Activated naive CD4-positive, alpha-beta T cell treated with anti-CD3 and anti-CD28 coated beads, Interleukin-2, amount 50 U/mL, for 72 hours (primary cell): ENCODE measurements around the gene INPP5A. TPM values are rescaled to one million over a fixed set of nuclear protein-coding genes. Genes with fewer than 3 reads are reported as not detected.

Source experiments
- ATAC-seq, 2 donors: fragments of 150-1000 bp; cut with Tn5 transposase; 2 replicates each; pipeline ENCODE4 v1.10.0; 2021; ENCODE audit warnings: mild to moderate bottlenecking in 2 of 2, moderate library complexity in 2 of 2
- DNase-seq, 2 donors: peaks; one replicate each; pipeline ENCODE4 v3.0.0; 2021 to 2022; ENCODE audit warnings: low spot score in 2 of 2
- H3K27ac Mint-ChIP-seq, 2 donors: one replicate each; pipeline ENCODE4 v1.8.0; 2022; ENCODE audit warnings: mild to moderate bottlenecking in 2 of 2, mixed read lengths in 2 of 2
- H3K36me3 Mint-ChIP-seq, 2 donors: one replicate each; pipeline ENCODE4 v1.8.0; 2022; ENCODE audit warnings: mixed read lengths in 2 of 2
- H3K9me3 Mint-ChIP-seq, 2 donors: one replicate each; pipeline ENCODE4 v1.8.0; 2022; ENCODE audit warnings: mixed read lengths in 2 of 2
- total RNA-seq, 2 donors: library from RNA; stranded (reverse); gene quantifications; one replicate each; pipeline ENCODE4 v1.2.3, GENCODE V29; 2022

Gene INPP5A
- total RNA-seq, 2 donors from 2014 or later = 10.5 to 14.0 TPM

- H3K9me3 Mint-ChIP-seq = no peaks in the 10 kb centered on the region
- DNase-seq (peak in 1 of 2 donors; percentile 30), ATAC-seq (no peak)
- no peak overlapping the region for H3K27ac Mint-ChIP-seq
- H3K36me3 Mint-ChIP-seq = no peaks in the 10 kb centered on the region
Measured at GRCh38 chr10:132524443-132525285, 12.9 kb upstream of the INPP5A start.

- DNase-seq (no peak), ATAC-seq (no peak)
- Mint-ChIP-seq H3K27ac (no peak overlapping the region), H3K36me3 (peaks cover 4 to 10% of the 10 kb centered on the region in 2 donors), H3K9me3 (peaks cover 3 to 4% of the 10 kb centered on the region in 2 donors)
Measured at GRCh38 chr10:132526676-132527075, 10.9 kb upstream of the INPP5A start.

DNA sequence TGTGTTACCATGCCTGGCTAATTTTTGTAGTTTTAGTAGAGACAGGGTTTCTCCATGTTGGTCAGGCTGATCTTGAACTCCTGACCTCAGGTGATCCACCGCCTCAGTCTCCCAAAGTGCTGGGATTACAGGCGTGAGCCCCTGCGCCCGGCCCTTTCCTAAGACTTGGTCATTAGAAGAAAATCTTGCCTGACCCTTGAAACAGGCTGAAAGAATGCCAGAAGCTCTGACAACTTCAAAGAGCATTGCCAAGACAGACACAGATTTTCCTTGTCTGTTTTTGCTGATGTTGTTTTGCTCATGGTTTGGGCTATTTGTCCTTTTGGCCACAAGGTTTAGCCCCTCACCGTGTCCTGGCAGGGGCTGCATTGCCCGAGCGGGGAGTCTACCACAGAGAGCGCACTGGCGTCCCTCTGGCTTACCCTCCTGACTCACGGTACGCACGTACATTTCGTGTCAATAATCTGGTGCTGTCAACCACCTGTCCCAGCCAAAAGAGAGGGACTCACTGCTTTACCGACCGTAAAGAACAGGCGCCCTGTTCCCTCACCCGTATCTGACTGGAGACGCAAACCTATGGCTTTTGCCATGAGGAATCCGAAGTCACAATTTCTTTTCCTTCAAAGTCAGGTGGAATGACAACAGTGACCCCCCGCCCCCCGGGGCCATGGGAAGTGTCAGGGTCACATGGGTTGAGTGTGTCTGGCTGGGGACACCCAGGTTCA is 10.1 kb upstream of the INPP5A start:
- H3K36me3 Mint-ChIP-seq = peaks cover 9 to 13% of the 10 kb centered on the region in 2 donors
- no peak overlapping the region for H3K27ac Mint-ChIP-seq
- no peak for DNase-seq
- peaks cover 4 to 6% of the 10 kb centered on the region in 2 donors for H3K9me3 Mint-ChIP-seq
- no peak for ATAC-seq

DNA sequence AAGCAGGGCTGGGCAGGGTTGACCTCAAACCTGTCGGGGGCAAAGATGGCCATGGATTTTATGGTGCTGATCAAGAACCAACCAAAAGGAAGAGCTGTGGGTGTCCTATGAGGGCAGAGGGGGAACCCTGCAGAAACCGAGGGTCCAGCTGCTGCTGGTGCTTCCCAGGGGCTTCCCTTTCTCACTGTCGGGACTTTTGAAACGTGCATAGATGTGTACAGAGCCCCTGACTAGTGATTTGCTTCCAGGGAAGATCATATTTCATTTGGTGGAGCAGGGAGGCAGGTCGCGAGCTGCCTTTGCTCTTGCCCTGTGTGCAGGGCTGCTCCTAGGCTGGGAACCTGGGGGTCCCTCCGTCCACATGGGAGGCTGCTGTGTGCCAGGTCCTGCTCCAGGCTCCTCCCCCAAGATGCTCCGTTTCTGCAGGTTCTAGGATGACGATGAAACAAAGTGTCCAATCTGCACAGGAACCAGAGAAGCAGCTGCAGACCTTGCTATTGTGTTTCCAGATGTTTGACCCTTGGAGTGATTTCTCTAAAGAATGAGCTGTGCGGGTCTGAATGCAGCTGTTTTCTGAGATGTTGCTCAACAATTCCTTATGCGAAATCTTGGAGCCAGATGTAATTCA is 9.4 kb upstream of the INPP5A start:
- DNase-seq (no peak), ATAC-seq (no peak)
- H3K27ac Mint-ChIP-seq = no peak overlapping the region

GRCh38 chr10:132532179-132532578 is 5.4 kb upstream of the INPP5A start:
- DNase-seq (no peak), ATAC-seq (no peak)
- H3K27ac Mint-ChIP-seq = no peak overlapping the region
- H3K36me3 Mint-ChIP-seq = peaks cover 12 to 13% of the 10 kb centered on the region in 2 donors
- H3K9me3 Mint-ChIP-seq = peaks cover 4 to 6% of the 10 kb centered on the region in 2 donors

More for the DNA sequence above, 9.4 kb upstream of the INPP5A start:
- peaks cover 12 to 13% of the 10 kb centered on the region in 2 donors for H3K36me3 Mint-ChIP-seq
- H3K9me3 Mint-ChIP-seq = peaks cover 4 to 6% of the 10 kb centered on the region in 2 donors

DNA sequence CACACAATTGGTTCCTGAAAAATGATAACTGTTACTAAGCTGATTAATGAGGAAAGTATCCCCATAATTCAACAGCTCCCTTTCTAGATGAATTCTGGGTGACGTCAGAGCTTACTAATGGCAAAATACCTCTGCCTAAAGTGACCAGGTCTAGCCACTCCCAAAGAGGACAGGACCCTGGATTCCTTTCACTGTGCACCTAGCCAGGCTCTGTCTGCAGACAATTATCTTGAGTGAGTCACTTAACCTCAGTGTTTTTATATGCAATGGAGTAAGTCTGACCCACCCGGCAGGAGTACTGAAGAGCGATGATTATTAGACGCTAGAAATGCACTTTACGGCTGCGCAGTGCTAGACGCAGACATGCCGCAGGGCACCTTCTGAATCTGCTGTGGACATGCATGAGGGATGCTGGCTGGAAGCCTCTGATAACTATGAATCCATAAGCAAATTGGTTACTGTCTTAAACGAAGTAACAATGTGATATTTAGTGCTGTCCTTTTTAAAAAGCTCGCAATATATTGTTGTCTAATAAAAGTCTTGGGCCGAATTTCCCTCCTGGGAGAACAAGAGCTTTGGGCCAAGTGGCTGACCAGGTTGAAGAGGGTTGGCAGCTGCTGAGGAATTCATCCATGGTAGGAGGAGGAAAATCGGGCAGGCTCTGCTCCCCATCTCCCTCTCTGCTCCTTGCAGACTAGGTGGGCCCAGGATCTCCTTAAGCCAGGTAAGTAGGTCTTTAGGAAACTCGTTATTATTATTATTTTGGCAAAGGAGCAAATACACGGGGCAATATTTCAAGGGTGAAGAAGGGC is 4.6 kb upstream of the INPP5A start:
- H3K36me3 Mint-ChIP-seq = peaks cover 12 to 13% of the 10 kb centered on the region in 2 donors
- ATAC-seq = no peak

DNA sequence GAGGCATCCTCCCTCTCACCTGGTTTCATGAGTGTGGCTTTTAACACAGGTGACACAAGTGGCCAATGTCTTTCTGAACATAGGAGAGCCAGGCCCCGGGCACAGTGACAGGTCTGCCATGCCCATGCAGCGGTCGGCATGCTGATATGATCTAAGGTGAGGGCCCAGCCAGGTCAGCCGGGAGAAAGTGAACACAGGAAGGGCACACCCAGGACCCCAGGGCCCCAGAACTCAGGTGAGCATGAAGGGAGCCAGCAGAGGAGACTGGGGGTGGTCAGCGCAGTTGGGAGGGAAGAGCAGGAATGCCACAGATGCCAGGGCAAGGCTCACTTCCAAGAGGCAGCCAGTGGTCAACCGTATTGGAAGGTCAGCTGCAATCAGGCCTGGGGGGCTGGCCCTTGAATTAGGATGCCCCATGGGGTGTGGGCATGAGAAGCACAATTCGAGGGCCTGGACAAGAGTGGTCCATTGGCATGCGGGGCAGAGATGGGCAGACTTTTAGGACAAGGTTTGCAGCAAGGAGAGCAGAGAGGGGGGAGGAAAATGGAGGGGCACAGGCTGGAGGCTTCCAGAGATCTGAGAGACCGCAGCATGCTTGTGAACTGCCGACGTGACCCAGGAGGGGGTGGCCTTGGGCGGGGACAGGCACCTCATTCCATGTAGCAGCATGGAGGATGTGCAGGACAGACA is 3.9 kb upstream of the INPP5A start:
- DNase-seq (peak in 1 of 2 donors; percentile 45), ATAC-seq (no peak)
- Mint-ChIP-seq H3K36me3 (peaks cover 13 to 16% of the 10 kb centered on the region in 2 donors), H3K9me3 (peaks cover 4 to 6% of the 10 kb centered on the region in 2 donors), H3K27ac (no peak overlapping the region)

More for the DNA sequence above, 4.6 kb upstream of the INPP5A start:
- H3K9me3 Mint-ChIP-seq = peaks cover 4 to 6% of the 10 kb centered on the region in 2 donors
- DNase-seq = no peak
- no peak overlapping the region for H3K27ac Mint-ChIP-seq

DNA sequence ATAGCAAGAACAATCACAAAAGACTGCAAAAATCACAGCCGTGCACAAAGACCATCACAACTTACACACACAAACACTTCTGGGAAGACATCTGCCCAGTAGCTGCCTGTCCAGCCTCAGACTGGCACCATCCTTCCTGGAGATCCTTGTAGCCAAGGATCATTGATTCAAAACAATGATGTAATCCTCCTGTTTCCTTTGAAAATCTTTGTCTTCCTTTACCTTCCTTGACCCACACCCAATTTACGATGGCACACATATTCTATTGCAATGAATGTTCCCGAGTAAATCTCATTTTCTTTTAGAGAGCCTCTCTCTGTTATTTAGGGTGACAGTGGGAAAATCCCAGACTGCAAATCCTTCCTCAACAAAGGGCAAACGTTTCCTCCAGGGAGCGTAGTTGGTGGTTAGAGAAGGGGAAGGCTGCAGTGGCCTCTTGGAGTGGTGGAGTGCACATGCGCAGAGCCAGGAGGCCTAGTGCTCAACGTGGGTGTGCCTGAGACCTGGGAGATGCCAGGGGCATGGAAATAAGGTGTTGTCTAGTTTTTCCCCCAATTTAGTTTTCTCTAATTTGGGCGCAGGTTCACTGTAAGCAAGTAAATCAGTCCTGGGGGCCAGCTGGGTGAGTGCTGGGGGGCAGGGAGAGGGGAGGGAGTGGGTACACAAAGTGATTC is 3.1 kb upstream of the INPP5A start:
- Mint-ChIP-seq H3K27ac (no peak overlapping the region), H3K36me3 (peaks cover 13 to 16% of the 10 kb centered on the region in 2 donors), H3K9me3 (peaks cover 4 to 6% of the 10 kb centered on the region in 2 donors)
- DNase-seq (peak in 1 of 2 donors; percentile 47), ATAC-seq (no peak)

GRCh38 chr10:132535065-132535651 is 2.4 kb upstream of the INPP5A start:
- no peak overlapping the region for H3K27ac Mint-ChIP-seq
- H3K9me3 Mint-ChIP-seq = peaks cover 4 to 6% of the 10 kb centered on the region in 2 donors
- ATAC-seq (no peak), DNase-seq (peak in 1 of 2 donors; percentile 50)
- H3K36me3 Mint-ChIP-seq = peaks cover 11 to 16% of the 10 kb centered on the region in 2 donors

DNA sequence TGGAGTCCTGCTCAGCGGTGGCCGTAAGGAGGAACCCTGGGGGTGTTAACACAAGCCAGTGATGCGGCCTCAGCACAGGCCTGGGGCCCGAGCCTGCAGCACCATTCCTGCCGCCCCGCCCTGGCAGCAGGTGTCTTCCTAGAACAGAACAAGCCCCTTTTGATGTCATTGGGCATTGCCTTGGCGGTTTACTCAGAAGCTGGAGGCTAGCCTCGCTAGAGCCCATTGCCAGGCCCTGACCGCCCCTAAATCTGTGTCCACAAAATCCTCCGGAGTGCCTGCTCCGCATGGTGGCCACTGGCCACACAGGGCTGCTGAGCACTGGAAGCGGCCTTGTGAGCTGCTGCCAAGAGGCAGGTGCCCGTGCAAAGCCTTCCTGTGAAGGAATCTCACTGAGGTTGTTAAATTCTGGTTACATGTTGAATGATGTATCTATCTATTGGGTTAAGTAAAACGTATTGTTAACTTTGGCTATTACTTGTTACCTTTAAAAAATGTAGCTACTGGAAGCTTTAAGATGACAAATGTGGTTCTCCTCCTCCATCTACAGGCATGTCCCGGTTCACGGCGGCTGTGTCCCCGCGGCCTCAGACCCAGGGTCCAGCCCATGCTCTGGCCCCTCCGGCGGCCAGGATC is 1.2 kb upstream of the INPP5A start:
- peaks cover 4 to 5% of the 10 kb centered on the region in 2 donors for H3K9me3 Mint-ChIP-seq
- H3K36me3 Mint-ChIP-seq = peaks cover 9 to 16% of the 10 kb centered on the region in 2 donors
- DNase-seq (peak in 1 of 2 donors; percentile 56), ATAC-seq (no peak)
- no peak overlapping the region for H3K27ac Mint-ChIP-seq

GRCh38 chr10:132536877-132537683 is 507 bp upstream of the INPP5A start:
- Mint-ChIP-seq H3K27ac (no peak overlapping the region), H3K9me3 (no peaks in the 10 kb centered on the region), H3K36me3 (peaks cover 5 to 10% of the 10 kb centered on the region in 2 donors)
- DNase-seq (peak; percentile 100), ATAC-seq (peak; percentile 83 to 86)

- H3K36me3 Mint-ChIP-seq = peaks cover 4 to 5% of the 10 kb centered on the region in 2 donors
- H3K27ac Mint-ChIP-seq = peak overlapping the region; percentile 91 to 96
- H3K9me3 Mint-ChIP-seq = no peaks in the 10 kb centered on the region
- DNase-seq (no peak), ATAC-seq (no peak)
Measured at GRCh38 chr10:132538031-132538789, 623 bp downstream of the INPP5A start.

DNA sequence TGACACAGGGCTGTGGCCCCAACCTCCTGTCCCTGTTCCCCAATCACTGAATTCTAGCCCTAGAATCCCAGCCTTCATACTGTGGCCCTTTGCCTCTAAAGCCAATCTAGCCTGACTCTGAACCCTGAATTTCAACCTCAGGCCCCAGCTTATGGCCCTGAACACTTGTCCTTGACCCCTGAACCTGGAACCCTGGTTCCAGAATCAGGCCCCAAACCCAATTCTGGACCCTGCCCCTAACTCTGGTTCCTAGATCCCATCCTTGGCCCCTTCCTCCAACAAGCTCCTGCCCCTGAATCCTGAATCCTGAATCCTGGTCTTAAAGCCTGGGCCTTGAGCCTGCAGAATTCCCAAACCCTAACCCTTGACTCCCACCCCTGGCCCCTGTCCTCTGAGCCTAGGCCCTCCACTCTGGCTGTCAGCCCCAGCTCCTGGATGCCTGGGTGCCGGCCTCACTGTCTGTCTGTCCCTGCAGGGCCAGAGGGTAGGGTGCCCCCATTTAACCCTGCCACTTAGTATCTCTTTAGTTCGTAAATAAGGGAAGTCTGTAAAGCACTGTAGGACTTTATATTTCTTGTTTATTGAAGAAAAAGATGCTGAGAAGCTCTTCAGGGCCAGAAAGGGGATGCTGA is 1.3 kb downstream of the INPP5A start:
- peaks cover 5 to 8% of the 10 kb centered on the region in 2 donors for H3K36me3 Mint-ChIP-seq
- peak overlapping the region; percentile 91 to 96 for H3K27ac Mint-ChIP-seq
- H3K9me3 Mint-ChIP-seq = no peaks in the 10 kb centered on the region
- DNase-seq (no peak), ATAC-seq (no peak)
